ENCODE results near the gene UNCX. TPM values are rescaled to one million over a fixed set of nuclear protein-coding genes. Genes with fewer than 3 reads are reported as not detected.

The UNCX gene
- polyA plus RNA-seq, 3 donors from 2014 or later = not detected

DNA sequence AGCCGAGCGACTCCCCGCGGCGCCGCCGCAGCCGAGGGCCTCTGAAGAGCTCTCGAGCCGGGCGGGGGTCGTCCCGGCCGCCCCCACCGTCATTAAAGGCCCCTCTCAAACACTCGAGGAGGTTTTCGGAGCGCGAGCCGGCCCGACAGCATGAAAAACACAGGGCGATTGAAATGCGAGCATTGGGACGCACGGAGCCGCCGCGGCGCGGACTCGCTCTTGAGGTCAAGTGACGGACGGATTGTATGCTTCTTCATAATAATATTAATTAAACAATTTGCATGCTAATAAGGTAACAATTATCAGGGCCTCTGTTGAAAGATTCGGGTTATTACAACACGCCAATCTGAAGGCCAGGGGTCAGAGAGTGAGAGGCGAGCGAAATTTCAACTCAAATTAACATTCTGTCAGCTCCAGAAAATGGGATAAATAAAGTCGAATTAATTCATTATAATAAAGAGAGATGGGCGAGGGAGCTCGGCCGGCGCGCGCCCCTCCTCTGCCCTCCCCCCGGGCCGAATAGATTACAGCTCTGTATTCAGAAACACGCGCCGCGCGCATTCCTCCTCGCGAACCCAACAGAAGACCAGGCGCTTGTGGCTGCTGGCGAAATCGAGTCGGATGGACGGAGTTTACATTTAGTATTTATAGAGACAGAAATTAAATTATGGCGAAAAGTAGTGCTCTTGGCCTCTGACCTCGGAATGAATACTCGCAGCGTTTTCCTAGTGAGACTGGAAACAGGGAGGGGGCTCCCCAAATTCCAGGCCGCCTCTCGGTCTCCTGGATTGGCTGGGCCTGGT is 2.1 kb upstream of the UNCX start:
- peaks cover 16 to 21% of the 10 kb centered on the region in 2 donors for H3K4me1 Mint-ChIP-seq
- DNase-seq = no peak
- H3K9me3 Mint-ChIP-seq = peaks cover 0 to 9% (median 0%) of the 10 kb centered on the region in 6 donors
- peaks cover 0 to 4% (median 4%) of the 10 kb centered on the region in 3 donors for H3K36me3 Mint-ChIP-seq
- peak overlapping the region in 1 of 5 donors; percentile 42 for H3K4me3 Mint-ChIP-seq
- H3K27ac Mint-ChIP-seq = peak overlapping the region in 1 of 6 donors; percentile 55
- H3K27me3 Mint-ChIP-seq (ENCODE audit: low read depth in 3 of 3) = peaks cover 48 to 80% (median 53%) of the 10 kb centered on the region in 3 donors

DNA sequence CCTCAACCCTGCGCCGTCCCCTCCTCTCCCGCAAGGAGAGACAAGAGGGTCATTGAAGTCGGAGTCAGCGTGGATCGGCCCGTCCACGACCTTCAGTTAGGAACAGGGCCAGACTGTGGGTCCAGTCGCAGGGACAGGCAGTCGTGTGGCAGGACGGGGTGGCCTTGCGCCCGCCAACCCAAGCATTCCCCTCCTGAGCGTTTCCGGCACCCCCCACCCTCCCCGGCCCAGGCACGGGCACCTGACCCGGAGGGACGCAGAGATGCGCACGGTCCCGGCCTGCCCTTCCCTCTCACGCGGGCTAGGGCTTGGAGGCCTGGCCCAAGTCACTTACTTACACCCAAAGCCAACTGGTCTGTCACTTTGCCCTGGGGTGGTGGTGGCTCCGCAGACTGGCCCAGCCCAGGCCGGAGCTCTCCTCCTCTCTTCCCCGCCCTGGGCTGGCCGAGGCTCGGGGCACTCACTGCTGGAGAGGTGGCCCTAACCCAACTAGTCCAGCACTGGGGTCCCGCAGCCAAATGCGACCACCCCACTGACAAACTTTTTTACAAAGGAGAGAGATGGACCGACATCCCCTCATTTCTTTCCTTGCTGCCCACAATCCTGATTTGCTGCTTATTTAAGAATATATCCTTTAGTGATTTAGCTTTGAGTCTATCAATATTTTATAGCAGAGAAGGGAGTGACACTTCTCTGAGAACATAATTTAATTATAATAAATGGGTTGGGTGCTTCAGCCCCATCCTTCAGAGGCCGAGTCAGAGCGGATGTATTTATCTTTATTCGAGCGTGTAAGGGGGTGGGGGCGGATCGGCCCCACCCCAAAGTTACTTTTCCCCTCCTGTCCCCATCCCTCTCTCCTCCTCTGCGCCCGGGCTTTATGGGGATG is 1.2 kb upstream of the UNCX start:
- Mint-ChIP-seq H3K27ac (peak overlapping the region in 1 of 6 donors; percentile 73), H3K4me3 (peak overlapping the region in 1 of 5 donors; percentile 69), H3K9me3 (peaks cover 0 to 9% (median 0%) of the 10 kb centered on the region in 6 donors), H3K4me1 (peaks cover 17 to 21% of the 10 kb centered on the region in 2 donors), H3K36me3 (peaks cover 0 to 4% (median 4%) of the 10 kb centered on the region in 3 donors), H3K27me3 (ENCODE audit: low read depth in 3 of 3) (peaks cover 43 to 75% (median 47%) of the 10 kb centered on the region in 3 donors)
- no peak for DNase-seq

DNA sequence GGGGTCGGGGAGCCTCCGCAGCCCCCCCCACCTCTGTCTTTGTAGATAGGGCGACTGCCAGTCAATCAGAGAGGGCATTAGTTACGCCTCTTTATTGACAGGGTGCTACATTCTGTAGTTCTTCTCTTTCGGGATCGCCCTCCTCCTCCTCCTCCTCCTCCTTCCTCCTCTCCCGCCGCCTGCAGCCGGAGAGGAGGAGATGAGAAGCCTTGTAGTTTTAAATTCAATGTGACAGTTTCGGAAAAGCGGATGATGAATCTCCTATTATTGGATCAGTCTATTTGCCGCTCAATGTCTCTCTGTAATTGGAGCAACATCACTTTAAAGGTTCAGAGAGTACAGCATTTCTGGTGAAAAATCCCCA is 587 bp upstream of the UNCX start:
- H3K36me3 Mint-ChIP-seq = peaks cover 0 to 4% (median 4%) of the 10 kb centered on the region in 3 donors
- peak overlapping the region in 2 of 5 donors; percentile 4 to 69 for H3K4me3 Mint-ChIP-seq
- H3K27ac Mint-ChIP-seq = peak overlapping the region in 1 of 6 donors; percentile 73
- H3K27me3 Mint-ChIP-seq (ENCODE audit: low read depth in 3 of 3) = peaks cover 45 to 74% (median 47%) of the 10 kb centered on the region in 3 donors
- DNase-seq = no peak
- peaks cover 19 to 24% of the 10 kb centered on the region in 2 donors for H3K4me1 Mint-ChIP-seq
- peaks cover 0 to 9% (median 0%) of the 10 kb centered on the region in 6 donors for H3K9me3 Mint-ChIP-seq

GRCh38 chr7:1233333-1234048 is 819 bp downstream of the UNCX start:
- peaks cover 0 to 14% (median 0%) of the 10 kb centered on the region in 6 donors for H3K9me3 Mint-ChIP-seq
- no peak overlapping the region for H3K4me3 Mint-ChIP-seq
- DNase-seq = no peak
- H3K36me3 Mint-ChIP-seq = peaks cover 0 to 4% (median 4%) of the 10 kb centered on the region in 3 donors
- H3K27ac Mint-ChIP-seq = no peak overlapping the region
- peaks cover 44 to 72% (median 44%) of the 10 kb centered on the region in 3 donors for H3K27me3 Mint-ChIP-seq (ENCODE audit: low read depth in 3 of 3)
- H3K4me1 Mint-ChIP-seq = peaks cover 23 to 29% of the 10 kb centered on the region in 2 donors

- peaks cover 0 to 14% (median 0%) of the 10 kb centered on the region in 6 donors for H3K9me3 Mint-ChIP-seq
These were observed 1.6 kb downstream of the UNCX start for GRCh38 chr7:1234049-1234880.

DNA sequence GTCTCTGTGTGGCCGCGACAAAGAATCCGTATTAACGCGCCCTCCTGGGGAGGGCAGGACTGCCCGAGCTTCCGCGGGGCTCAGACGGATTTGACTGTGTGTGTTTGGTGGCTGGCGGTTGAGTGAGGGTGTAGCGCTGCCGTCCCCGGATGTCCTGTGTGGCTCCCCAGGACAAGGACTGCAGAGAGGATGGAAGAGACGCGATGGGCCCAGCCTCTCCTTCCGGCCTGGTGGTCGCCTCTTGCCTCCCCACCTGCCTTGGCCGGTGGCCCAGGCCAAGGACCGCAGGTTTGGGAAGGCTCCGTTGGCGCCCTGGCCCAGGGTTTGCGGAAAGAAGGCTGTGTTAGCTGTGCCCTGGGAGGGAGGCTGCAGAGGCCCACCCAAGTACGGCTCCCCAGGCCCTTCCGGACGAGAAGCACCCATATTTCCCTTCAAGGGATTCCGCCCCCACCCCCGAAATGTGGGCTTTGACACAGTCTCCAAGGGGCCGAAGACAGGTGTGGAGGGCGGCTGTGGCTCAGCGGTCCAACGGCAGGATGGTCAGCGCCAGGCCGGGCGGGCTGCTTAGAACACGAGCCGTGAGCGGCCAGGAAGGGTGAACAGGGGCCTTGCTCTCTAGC is 2.3 kb downstream of the UNCX start:
- Mint-ChIP-seq H3K4me3 (peak overlapping the region; percentile 29 to 81 (median 69)), H3K27ac (peak overlapping the region in 2 of 6 donors; percentile 26 to 86), H3K27me3 (ENCODE audit: low read depth in 3 of 3) (peaks cover 41 to 76% (median 46%) of the 10 kb centered on the region in 3 donors), H3K4me1 (peaks cover 23 to 29% of the 10 kb centered on the region in 2 donors), H3K36me3 (peaks cover 0 to 4% (median 4%) of the 10 kb centered on the region in 3 donors), H3K9me3 (peaks cover 0 to 14% (median 0%) of the 10 kb centered on the region in 6 donors)
- DNase-seq = peak; percentile 20 to 37 (median 28)

More at GRCh38 chr7:1234049-1234880, 1.6 kb downstream of the UNCX start:
- Mint-ChIP-seq H3K27ac (peak overlapping the region in 2 of 6 donors; percentile 26 to 86), H3K27me3 (ENCODE audit: low read depth in 3 of 3) (peaks cover 41 to 72% (median 47%) of the 10 kb centered on the region in 3 donors), H3K36me3 (peaks cover 0 to 4% (median 4%) of the 10 kb centered on the region in 3 donors), H3K4me3 (peak overlapping the region; percentile 29 to 81 (median 69)), H3K4me1 (peaks cover 23 to 29% of the 10 kb centered on the region in 2 donors)
- DNase-seq = no peak

- H3K9me3 Mint-ChIP-seq = peaks cover 0 to 14% (median 0%) of the 10 kb centered on the region in 6 donors
- DNase-seq = no peak
- peaks cover 23 to 29% of the 10 kb centered on the region in 2 donors for H3K4me1 Mint-ChIP-seq
- peaks cover 0 to 4% (median 4%) of the 10 kb centered on the region in 3 donors for H3K36me3 Mint-ChIP-seq
- H3K27ac Mint-ChIP-seq = no peak overlapping the region
- H3K4me3 Mint-ChIP-seq = peak overlapping the region in 2 of 5 donors; percentile 49 to 57
- H3K27me3 Mint-ChIP-seq (ENCODE audit: low read depth in 3 of 3) = peaks cover 42 to 78% (median 48%) of the 10 kb centered on the region in 3 donors
These were observed 2.9 kb downstream of the UNCX start for GRCh38 chr7:1235501-1236131.

DNA sequence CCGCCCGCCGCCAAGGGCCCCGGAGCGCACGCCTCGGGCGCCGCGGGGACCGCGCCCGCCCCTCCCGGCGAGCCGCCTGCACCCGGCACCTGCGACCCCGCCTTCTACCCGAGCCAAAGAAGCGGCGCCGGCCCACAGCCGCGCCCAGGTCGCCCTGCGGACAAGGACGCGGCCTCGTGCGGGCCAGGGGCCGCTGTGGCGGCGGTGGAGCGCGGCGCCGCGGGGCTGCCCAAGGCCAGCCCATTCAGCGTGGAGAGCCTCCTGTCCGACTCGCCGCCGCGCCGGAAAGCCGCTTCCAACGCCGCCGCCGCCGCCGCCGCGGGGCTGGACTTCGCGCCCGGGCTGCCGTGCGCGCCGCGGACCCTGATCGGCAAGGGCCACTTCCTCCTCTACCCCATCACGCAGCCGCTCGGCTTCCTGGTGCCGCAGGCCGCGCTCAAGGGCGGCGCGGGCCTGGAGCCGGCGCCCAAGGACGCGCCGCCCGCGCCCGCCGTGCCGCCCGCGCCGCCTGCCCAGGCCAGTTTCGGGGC is 3.5 kb downstream of the UNCX start:
- Mint-ChIP-seq H3K4me1 (peaks cover 23 to 29% of the 10 kb centered on the region in 2 donors), H3K27ac (no peak overlapping the region), H3K9me3 (peaks cover 0 to 14% (median 0%) of the 10 kb centered on the region in 6 donors), H3K27me3 (ENCODE audit: low read depth in 3 of 3) (peaks cover 40 to 77% (median 45%) of the 10 kb centered on the region in 3 donors), H3K36me3 (peaks cover 0 to 4% (median 4%) of the 10 kb centered on the region in 3 donors), H3K4me3 (no peak overlapping the region)
- DNase-seq = no peak

GRCh38 chr7:1236831-1237701 is 4.4 kb downstream of the UNCX start:
- DNase-seq = no peak
- Mint-ChIP-seq H3K36me3 (peaks cover 0 to 4% (median 2%) of the 10 kb centered on the region in 3 donors), H3K27ac (peak overlapping the region in 1 of 6 donors; percentile 26), H3K4me1 (peaks cover 22 to 24% of the 10 kb centered on the region in 2 donors), H3K9me3 (peaks cover 0 to 14% (median 0%) of the 10 kb centered on the region in 6 donors), H3K27me3 (ENCODE audit: low read depth in 3 of 3) (peaks cover 34 to 72% (median 42%) of the 10 kb centered on the region in 3 donors), H3K4me3 (peak overlapping the region in 4 of 5 donors; percentile 38 to 73 (median 52))

GRCh38 chr7:1237704-1238255 is 5.1 kb downstream of the UNCX start:
- peak overlapping the region in 2 of 6 donors; percentile 21 to 26 for H3K27ac Mint-ChIP-seq
- H3K9me3 Mint-ChIP-seq = peaks cover 0 to 14% (median 0%) of the 10 kb centered on the region in 6 donors
- H3K4me1 Mint-ChIP-seq = peaks cover 19 to 21% of the 10 kb centered on the region in 2 donors
- DNase-seq = no peak
- peaks cover 0 to 4% (median 0%) of the 10 kb centered on the region in 3 donors for H3K36me3 Mint-ChIP-seq
- H3K27me3 Mint-ChIP-seq (ENCODE audit: low read depth in 3 of 3) = peaks cover 32 to 71% (median 40%) of the 10 kb centered on the region in 3 donors
- peak overlapping the region in 3 of 5 donors; percentile 6 to 45 (median 26) for H3K4me3 Mint-ChIP-seq
